Measurements from ENCODE around the gene RAD54L.
"Not testable (repeated sequence)": the region's sequence is repeated elsewhere in the genome, so short reads cannot be mapped to it uniquely, and the experiment has no call there.

RAD54L gene

GRCh38 chr1:46241733-46242132, 5.8 kb upstream of the RAD54L start:
- DNase-seq (ENCODE audit: low read depth), result not testable (repeated sequence)

- DNase-seq (ENCODE audit: low read depth), result no peak
Measured at GRCh38 chr1:46242918-46243317, 4.6 kb upstream of the RAD54L start.

- not testable (repeated sequence) for DNase-seq (ENCODE audit: low read depth)
Measured at GRCh38 chr1:46243831-46244230, 3.7 kb upstream of the RAD54L start.

GRCh38 chr1:46244656-46245371, 2.7 kb upstream of the RAD54L start:
- no peak for DNase-seq (ENCODE audit: low read depth)

GRCh38 chr1:46246136-46246535, 1.4 kb upstream of the RAD54L start:
- DNase-seq (ENCODE audit: low read depth), result not testable (repeated sequence)

GRCh38 chr1:46246548-46247435, 771 bp upstream of the RAD54L start:
- DNase-seq (ENCODE audit: low read depth), result peak; percentile 4

GRCh38 chr1:46248122-46248920, 758 bp downstream of the RAD54L start:
- DNase-seq (ENCODE audit: low read depth), result no peak

GRCh38 chr1:46254668-46255067, 7.1 kb downstream of the RAD54L start:
- DNase-seq (ENCODE audit: low read depth), result no peak

GRCh38 chr1:46256523-46256922, 9.0 kb downstream of the RAD54L start:
- no peak for DNase-seq (ENCODE audit: low read depth)

- no peak for DNase-seq (ENCODE audit: low read depth)
Measured at GRCh38 chr1:46262508-46262907, 14.9 kb downstream of the RAD54L start.

- DNase-seq (ENCODE audit: low read depth), result no peak
Measured at GRCh38 chr1:46263146-46263545, 15.6 kb downstream of the RAD54L start.

- DNase-seq (ENCODE audit: low read depth), result no peak
Measured at GRCh38 chr1:46268578-46268977, 21.0 kb downstream of the RAD54L start.

GRCh38 chr1:46274225-46275029, 26.9 kb downstream of the RAD54L start:
- DNase-seq (ENCODE audit: low read depth), result no peak

- DNase-seq (ENCODE audit: low read depth), result no peak
Measured at GRCh38 chr1:46275030-46275337, 27.4 kb downstream of the RAD54L start.

GRCh38 chr1:46277658-46278373, 30.3 kb downstream of the RAD54L start:
- DNase-seq (ENCODE audit: low read depth), result no peak

GRCh38 chr1:46278807-46279206, 31.2 kb downstream of the RAD54L start:
- DNase-seq (ENCODE audit: low read depth), result no peak

- no peak for DNase-seq (ENCODE audit: low read depth)
Measured at GRCh38 chr1:46280092-46280491, 32.5 kb downstream of the RAD54L start.

GRCh38 chr1:46281021-46281420, 33.5 kb downstream of the RAD54L start:
- DNase-seq (ENCODE audit: low read depth), result no peak

- no peak for DNase-seq (ENCODE audit: low read depth)
Measured at GRCh38 chr1:46284058-46284457, 36.5 kb downstream of the RAD54L start.

- no peak for DNase-seq (ENCODE audit: low read depth)
Measured at GRCh38 chr1:46284597-46285564, 37.3 kb downstream of the RAD54L start.

Data from GM04503 (cell line).